Esophagus muscularis mucosa (tissue), 4 donors: Measurements from ENCODE around the gene GNA12. TPM values are rescaled to one million over a fixed set of nuclear protein-coding genes. Genes with fewer than 3 reads are reported as not detected.

Experiments used
- DNase-seq: peaks from one replicate; pipeline ENCODE4 v3.0.0-alpha.2; 2017; ENCODE audit errors: extremely low spot score
- H3K27ac ChIP-seq, 4 donors: fragments of 200-600 bp; sonication (generic); replicated peaks in 1 of 4; 1 replicate in 3 of 4; 2 replicates in 1 of 4; pipeline ENCODE4 v1.5.1; 2016 to 2019; ENCODE audit warnings: mild to moderate bottlenecking in 1 of 4
- H3K27me3 ChIP-seq, 4 donors: fragments of 200-600 bp; sonication (generic); one replicate each; pipeline versions ENCODE4 v1.5.1 to v1.6.0; 2016 to 2019
- H3K36me3 ChIP-seq, 4 donors: fragments of 200-600 bp; sonication (generic); one replicate each; pipeline ENCODE4 v1.5.1; 2016 to 2019
- H3K4me1 ChIP-seq, 4 donors: fragments of 200-600 bp; sonication (generic); one replicate each; pipeline ENCODE4 v1.5.1; 2016 to 2019
- H3K4me3 ChIP-seq, 4 donors: fragments of 200-600 bp; sonication (generic); 1 replicate in 2 of 4; 2 replicates in 2 of 4; pipeline ENCODE4 v1.5.1; 2016 to 2019; ENCODE audit warnings: mild to moderate bottlenecking in 4 of 4, moderate library complexity in 1 of 4
- H3K9me3 ChIP-seq, 4 donors: fragments of 200-600 bp; sonication (generic); 1 replicate in 3 of 4; 2 replicates in 1 of 4; pipeline ENCODE4 v1.5.1; 2016 to 2019
- EP300 ChIP-seq: sonication (generic); formaldehyde crosslinking; IDR thresholded peaks from one replicate; pipeline ENCODE4 v1.6.1; 2017; ENCODE audit warnings: antibody characterized with exemption
- POLR2A ChIP-seq: fragments of 450-650 bp; IDR thresholded peaks from one replicate; pipeline ENCODE4 v1.6.1; 2017; ENCODE audit warnings: antibody characterized with exemption, moderate library complexity, mild to moderate bottlenecking, low read depth
- POLR2AphosphoS5 ChIP-seq, 2 donors: sonication (generic); formaldehyde crosslinking; IDR thresholded peaks; one replicate each; pipeline ENCODE4 v1.6.1; 2017; ENCODE audit warnings: antibody characterized with exemption in 2 of 2
- WGBS: methylation state at CpG from one replicate; pipeline ENCODE4 v1.1.5; 2018; 5-methylcytosine and 5-hydroxymethylcytosine counted together
- intact Hi-C: fragments of 100-400 bp; cut with DNase I; formaldehyde crosslinking; loops from one replicate; pipeline ENCODE4 v1.15.1; 2023
- total RNA-seq, 4 donors: library from RNA; depleted of rRNA; stranded (reverse); fragments of >200 nt; gene quantifications; one replicate each; pipeline versions ENCODE4 v1.1.0 to v1.2.1, GENCODE V29; 2016
- TF ChIP-seq, protein P1 (sequence below), 3 experiments: fragments of 200-600 bp in 2 of 3; fragments of 450-650 bp in 1 of 3; sonication (generic) in 2 of 3; IDR thresholded peaks; one replicate each; pipeline ENCODE4 v1.5.1; 2017 to 2019; ENCODE audit warnings: antibody characterized with exemption in 3 of 3, mild to moderate bottlenecking in 2 of 3, moderate library complexity in 1 of 3

The GNA12 gene
- total RNA-seq, 4 donors from 2014 or later = 25.3 to 61.8 (median 38.9) TPM

DNA sequence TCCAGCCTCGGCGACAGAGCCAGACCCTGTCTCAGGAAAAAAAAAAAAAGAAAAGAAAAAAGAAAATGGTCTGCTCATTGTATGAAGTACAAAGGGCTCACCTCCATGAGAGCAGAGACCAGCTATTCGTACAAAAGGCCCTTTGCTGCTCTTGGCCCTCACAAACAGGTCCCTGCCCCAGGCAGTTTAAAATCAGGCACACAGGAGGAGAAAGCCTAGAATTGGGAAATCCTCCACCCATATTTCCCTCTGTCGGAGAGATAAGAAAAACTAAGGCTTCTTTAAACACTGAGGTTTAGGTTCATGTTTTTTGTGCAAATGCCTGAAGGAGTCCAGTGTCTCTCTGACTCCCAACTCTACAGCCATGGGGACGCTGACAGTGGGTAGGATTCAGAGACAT, 15.1 kb downstream of the GNA12 start:
- no peak for DNase-seq
- Histone ChIP-seq H3K36me3 (peaks cover 0 to 5% (median 2%) of the 10 kb centered on the region in 4 donors), H3K4me3 (no peak overlapping the region), H3K4me1 (peaks cover 17 to 20% (median 18%) of the 10 kb centered on the region in 4 donors), H3K27me3 (no peaks in the 10 kb centered on the region), H3K27ac (no peak overlapping the region), H3K9me3 (no peaks in the 10 kb centered on the region)
- WGBS = 98% methylated on average over 5 of the region's 5 CpGs
- TF ChIP-seq POLR2A = no peak
- intact Hi-C loops = no loop called here

DNA sequence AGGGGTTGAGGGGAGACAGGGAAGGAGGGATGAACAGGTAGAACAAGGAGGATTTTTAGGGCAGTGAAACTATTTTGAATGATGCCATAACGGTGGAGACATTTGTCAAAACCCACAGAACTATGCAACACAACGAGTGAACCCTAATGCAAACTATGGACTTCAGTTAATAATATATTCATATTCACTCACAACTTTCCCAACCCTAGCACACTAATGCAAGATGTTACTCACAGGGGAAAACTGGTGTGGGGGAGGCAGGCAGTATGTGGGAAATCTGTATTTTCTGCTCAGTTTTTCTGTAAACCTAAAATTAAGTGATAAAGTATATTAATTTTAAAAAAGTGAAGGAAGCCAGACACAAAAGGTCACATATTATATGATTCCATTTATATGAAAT, 17.3 kb downstream of the GNA12 start:
- TF ChIP-seq POLR2AphosphoS5 (IDR thresholded peaks at IDR 0.05) = no peak
- TF ChIP-seq, protein P1, sequence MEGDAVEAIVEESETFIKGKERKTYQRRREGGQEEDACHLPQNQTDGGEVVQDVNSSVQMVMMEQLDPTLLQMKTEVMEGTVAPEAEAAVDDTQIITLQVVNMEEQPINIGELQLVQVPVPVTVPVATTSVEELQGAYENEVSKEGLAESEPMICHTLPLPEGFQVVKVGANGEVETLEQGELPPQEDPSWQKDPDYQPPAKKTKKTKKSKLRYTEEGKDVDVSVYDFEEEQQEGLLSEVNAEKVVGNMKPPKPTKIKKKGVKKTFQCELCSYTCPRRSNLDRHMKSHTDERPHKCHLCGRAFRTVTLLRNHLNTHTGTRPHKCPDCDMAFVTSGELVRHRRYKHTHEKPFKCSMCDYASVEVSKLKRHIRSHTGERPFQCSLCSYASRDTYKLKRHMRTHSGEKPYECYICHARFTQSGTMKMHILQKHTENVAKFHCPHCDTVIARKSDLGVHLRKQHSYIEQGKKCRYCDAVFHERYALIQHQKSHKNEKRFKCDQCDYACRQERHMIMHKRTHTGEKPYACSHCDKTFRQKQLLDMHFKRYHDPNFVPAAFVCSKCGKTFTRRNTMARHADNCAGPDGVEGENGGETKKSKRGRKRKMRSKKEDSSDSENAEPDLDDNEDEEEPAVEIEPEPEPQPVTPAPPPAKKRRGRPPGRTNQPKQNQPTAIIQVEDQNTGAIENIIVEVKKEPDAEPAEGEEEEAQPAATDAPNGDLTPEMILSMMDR (IDR thresholded peaks at IDR 0.05) = no peak
- TF ChIP-seq EP300 = no peak
- TF ChIP-seq POLR2A = no peak
- H3K4me1 ChIP-seq = peaks cover 38 to 43% (median 40%) of the 10 kb centered on the region in 4 donors
- no peaks in the 10 kb centered on the region for H3K9me3 ChIP-seq
- intact Hi-C loops = no loop called here
- no peak overlapping the region for H3K4me3 ChIP-seq
- H3K27ac ChIP-seq = no peak overlapping the region
- DNase-seq = no peak
- no peaks in the 10 kb centered on the region for H3K27me3 ChIP-seq
- 83% methylated on average over 2 of the region's 2 CpGs for WGBS
- H3K36me3 ChIP-seq = peaks cover 0 to 4% (median 2%) of the 10 kb centered on the region in 4 donors

DNA sequence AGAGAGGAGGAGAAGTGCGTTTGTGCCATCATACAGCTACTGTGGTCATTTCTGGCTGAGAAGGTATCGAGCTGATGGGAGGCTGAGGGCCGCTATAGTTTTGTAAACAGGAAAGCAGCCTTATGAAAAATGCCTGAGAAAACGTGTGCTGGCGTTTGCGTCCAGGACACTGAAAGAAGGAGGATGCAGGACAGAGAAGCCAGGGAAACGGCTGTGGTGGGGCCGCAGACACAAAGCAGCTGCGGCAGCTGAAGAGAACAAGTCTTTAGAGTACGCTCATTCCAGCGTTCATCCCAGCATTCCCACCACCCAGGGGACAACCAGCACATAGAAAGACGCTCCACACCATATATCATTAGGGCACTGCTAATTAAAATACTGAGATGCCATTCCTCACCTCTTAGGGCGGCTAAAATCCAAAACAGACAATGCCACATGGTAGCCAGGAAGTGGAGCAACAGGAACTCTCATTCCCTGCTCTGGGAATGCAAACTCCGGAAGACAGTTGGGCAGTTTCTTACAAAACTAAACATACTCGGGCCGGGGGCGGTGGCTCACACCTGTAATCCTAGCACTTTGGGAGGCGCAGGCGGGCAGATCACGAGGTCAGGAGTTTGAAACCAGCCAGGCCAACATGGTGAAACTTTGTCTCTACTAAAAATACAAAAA, 18.4 kb downstream of the GNA12 start:
- H3K9me3 ChIP-seq = no peaks in the 10 kb centered on the region
- intact Hi-C loops = no loop called here
- peaks cover 48 to 54% (median 50%) of the 10 kb centered on the region in 4 donors for H3K4me1 ChIP-seq
- no peaks in the 10 kb centered on the region for H3K27me3 ChIP-seq
- peak overlapping the region in 2 of 4 donors; percentile 22 to 35 for H3K27ac ChIP-seq
- peaks cover 0 to 3% (median 0%) of the 10 kb centered on the region in 4 donors for H3K36me3 ChIP-seq
- no peak overlapping the region for H3K4me3 ChIP-seq
- TF ChIP-seq, protein P1 (IDR thresholded peaks at IDR 0.05) = no peak
- no peak for TF ChIP-seq POLR2AphosphoS5 (IDR thresholded peaks at IDR 0.05)
- TF ChIP-seq EP300 = no peak
- TF ChIP-seq POLR2A = no peak
- 82% methylated on average over 20 of the region's 20 CpGs for WGBS
- DNase-seq = no peak

DNA sequence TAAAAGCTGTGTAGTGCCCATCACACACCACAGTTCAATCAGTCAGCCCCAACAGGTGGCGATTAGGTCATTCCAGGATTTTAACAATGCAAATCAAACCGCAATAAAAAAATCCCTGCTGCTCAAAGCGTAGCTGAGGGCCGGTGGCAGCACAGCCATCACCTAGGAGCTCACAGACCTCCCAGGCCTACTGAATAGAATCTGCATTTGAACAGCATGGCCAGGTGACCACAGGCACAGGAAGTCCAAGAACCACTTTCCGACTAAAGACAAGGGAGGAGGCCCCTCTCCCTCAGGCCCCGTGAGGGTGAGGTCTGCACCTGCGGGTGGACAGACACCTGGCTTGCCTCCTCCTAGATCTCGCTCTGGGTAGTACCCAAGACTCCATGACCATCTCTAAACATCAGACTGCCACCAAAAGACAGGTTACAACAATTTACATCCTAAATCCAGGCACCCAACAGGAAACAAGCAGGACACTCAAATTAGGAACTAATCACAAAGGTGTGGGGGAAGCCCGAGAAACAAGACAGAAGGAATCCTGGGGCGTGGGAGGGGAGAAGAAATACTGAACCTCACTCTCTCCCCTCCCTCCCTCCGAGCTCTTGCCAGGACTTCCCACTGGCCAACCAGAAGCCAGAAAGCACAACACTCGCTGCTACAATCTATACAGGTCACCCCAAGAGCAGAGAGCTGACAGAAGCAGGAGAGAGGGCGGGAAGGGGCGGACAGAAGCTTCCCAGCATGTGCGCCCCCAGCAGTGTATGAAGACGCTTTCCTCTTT, 19.2 kb downstream of the GNA12 start:
- 84% methylated on average over 14 of the region's 16 CpGs for WGBS
- Histone ChIP-seq H3K27ac (peak overlapping the region in 1 of 4 donors; percentile 22), H3K36me3 (no peaks in the 10 kb centered on the region), H3K9me3 (no peaks in the 10 kb centered on the region), H3K4me1 (peaks cover 57 to 62% (median 59%) of the 10 kb centered on the region in 4 donors), H3K27me3 (no peaks in the 10 kb centered on the region), H3K4me3 (no peak overlapping the region)
- intact Hi-C loops = no loop called here
- TF ChIP-seq, protein P1 (IDR thresholded peaks at IDR 0.05) = no peak
- TF ChIP-seq POLR2A = no peak
- no peak for TF ChIP-seq POLR2AphosphoS5 (IDR thresholded peaks at IDR 0.05)
- no peak for TF ChIP-seq EP300
- no peak for DNase-seq

DNA sequence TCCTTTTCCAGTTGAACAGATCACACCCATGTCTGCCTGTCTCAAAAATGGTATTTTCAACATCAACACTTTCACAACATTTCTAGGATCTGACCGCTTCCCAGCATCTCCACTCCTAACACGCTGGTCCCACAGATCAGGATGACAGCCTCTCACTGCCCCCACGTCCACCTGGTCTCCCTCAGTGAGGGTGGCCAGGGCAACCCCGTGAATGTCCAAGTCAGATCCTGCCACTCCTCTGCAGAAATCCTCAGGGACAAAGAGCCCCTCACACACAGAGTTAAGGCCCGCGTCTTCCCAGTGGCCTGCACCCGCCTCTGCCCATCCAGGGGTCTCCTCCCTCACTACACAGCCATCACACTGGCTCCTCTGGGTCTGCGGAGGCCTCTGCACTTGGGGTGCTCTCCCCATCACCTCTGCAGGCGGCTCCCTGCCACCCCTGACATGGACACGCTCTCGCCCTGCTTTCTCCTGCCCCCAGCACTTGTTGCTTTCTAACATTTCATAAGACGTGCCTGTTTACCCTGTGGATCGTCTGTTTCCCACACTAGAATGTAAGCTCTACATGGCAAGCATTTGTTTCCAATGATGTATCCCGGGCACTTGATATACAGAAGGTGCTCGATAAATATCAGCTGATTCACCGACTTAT, 20.0 kb downstream of the GNA12 start:
- Histone ChIP-seq H3K9me3 (no peaks in the 10 kb centered on the region), H3K4me3 (no peak overlapping the region), H3K27me3 (no peaks in the 10 kb centered on the region), H3K36me3 (no peaks in the 10 kb centered on the region), H3K27ac (peak overlapping the region in 2 of 4 donors; percentile 53 to 64), H3K4me1 (peaks cover 62 to 69% (median 64%) of the 10 kb centered on the region in 4 donors)
- DNase-seq = no peak
- WGBS = 90% methylated on average over 16 of the region's 16 CpGs
- intact Hi-C loops = no loop called here
- TF ChIP-seq, protein P1 (IDR thresholded peaks at IDR 0.05) = no peak
- no peak for TF ChIP-seq POLR2AphosphoS5 (IDR thresholded peaks at IDR 0.05)
- TF ChIP-seq POLR2A = no peak
